Stimulated activated naive CD4-positive, alpha-beta T cell treated with Interleukin-2 at 50 U/mL for 16 hours (primary cell): ENCODE data around the gene ZDHHC8.

Experiments
- DNase-seq: peaks from one replicate; lab custom pipeline; 2025; lab: John Stamatoyannopoulos, UW

The ZDHHC8 gene

GRCh38 chr22:20128902-20129746 lies 2.5 kb upstream of the ZDHHC8 start:
- DNase-seq = peak; percentile 45

GRCh38 chr22:20129747-20130014 lies 1.9 kb upstream of the ZDHHC8 start:
- no peak for DNase-seq

- no peak for DNase-seq
Observed at GRCh38 chr22:20130319-20130718, 1.3 kb upstream of the ZDHHC8 start.

GRCh38 chr22:20130731-20131596 lies 640 bp upstream of the ZDHHC8 start:
- peak; percentile 82 for DNase-seq

- DNase-seq = no peak
Observed at GRCh38 chr22:20131859-20132685, 468 bp downstream of the ZDHHC8 start.

GRCh38 chr22:20132686-20133246 lies 1.2 kb downstream of the ZDHHC8 start:
- DNase-seq = no peak

- no peak for DNase-seq
Observed at GRCh38 chr22:20133930-20134549, 2.4 kb downstream of the ZDHHC8 start.

GRCh38 chr22:20135265-20135664 lies 3.7 kb downstream of the ZDHHC8 start:
- no peak for DNase-seq

- no peak for DNase-seq
Observed at GRCh38 chr22:20135806-20136602, 4.4 kb downstream of the ZDHHC8 start.

GRCh38 chr22:20136603-20136873 lies 4.9 kb downstream of the ZDHHC8 start:
- DNase-seq = no peak

- DNase-seq = no peak
Observed at GRCh38 chr22:20137113-20137512, 5.5 kb downstream of the ZDHHC8 start.

- DNase-seq = no peak
Observed at GRCh38 chr22:20137671-20138416, 6.2 kb downstream of the ZDHHC8 start.

- no peak for DNase-seq
Observed at GRCh38 chr22:20138417-20138738, 6.8 kb downstream of the ZDHHC8 start.

GRCh38 chr22:20138868-20139267 lies 7.3 kb downstream of the ZDHHC8 start:
- no peak for DNase-seq

GRCh38 chr22:20139391-20140106 lies 7.9 kb downstream of the ZDHHC8 start:
- DNase-seq = no peak

- no peak for DNase-seq
Observed at GRCh38 chr22:20140107-20140445, 8.5 kb downstream of the ZDHHC8 start.

GRCh38 chr22:20140521-20140964 lies 8.9 kb downstream of the ZDHHC8 start:
- no peak for DNase-seq

- DNase-seq = no peak
Observed at GRCh38 chr22:20141186-20142077, 9.8 kb downstream of the ZDHHC8 start.
